GM18499 (cell line): ENCODE data around the gene LRCH1.

Experiments used
- ATAC-seq: cut with Tn5 transposase; IDR thresholded peaks from one replicate; pipeline ENCODE4 v1.9.1; 2021; ENCODE audit warnings: moderate number of reproducible peaks; ENCODE audit not compliant: insufficient read depth, unreplicated experiment

The LRCH1 gene

DNA sequence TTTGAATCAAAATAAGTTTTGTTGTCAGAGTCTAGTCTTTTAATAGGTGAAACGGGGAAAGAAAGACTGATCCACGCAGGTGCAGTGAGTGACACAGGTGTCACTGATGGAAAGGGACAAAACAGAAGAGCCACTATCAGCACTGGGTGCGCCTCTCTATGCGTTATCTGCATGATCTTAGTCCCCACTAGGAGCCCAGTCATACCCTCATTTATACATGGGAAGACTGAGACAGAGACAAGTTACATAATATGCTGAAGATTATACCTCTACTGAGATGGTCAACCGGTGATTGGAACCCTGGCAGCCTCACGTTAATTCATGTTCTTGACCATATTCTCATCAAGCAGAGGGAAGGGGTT lies 3.4 kb downstream of the LRCH1 start:
- ATAC-seq, result no peak

GRCh38 chr13:46559272-46559805 lies 6.4 kb downstream of the LRCH1 start:
- no peak for ATAC-seq

GRCh38 chr13:46560778-46561177 lies 7.8 kb downstream of the LRCH1 start:
- no peak for ATAC-seq

GRCh38 chr13:46561286-46561685 lies 8.3 kb downstream of the LRCH1 start:
- ATAC-seq, result no peak

- no peak for ATAC-seq
Observed at GRCh38 chr13:46561691-46562090, 8.7 kb downstream of the LRCH1 start.

DNA sequence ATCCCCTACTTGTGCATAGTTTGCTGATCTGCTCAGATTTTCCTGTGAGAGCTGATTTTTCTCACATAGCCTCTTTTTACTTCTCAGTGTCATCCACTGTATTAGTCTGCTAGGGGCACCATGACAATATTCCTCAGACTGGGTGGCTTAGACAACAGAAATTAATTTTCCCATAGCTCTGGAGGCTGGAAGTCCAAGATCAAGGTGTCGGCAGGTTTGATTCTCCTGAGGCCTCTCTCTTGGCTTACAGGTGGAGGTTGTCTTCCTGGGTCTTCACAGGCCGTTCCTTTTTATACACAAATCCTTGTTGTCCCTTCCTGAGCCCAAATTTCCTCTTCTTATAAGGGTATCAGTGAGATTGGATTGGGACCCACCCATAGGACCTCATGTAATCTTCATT lies 9.2 kb downstream of the LRCH1 start:
- ATAC-seq, result no peak

DNA sequence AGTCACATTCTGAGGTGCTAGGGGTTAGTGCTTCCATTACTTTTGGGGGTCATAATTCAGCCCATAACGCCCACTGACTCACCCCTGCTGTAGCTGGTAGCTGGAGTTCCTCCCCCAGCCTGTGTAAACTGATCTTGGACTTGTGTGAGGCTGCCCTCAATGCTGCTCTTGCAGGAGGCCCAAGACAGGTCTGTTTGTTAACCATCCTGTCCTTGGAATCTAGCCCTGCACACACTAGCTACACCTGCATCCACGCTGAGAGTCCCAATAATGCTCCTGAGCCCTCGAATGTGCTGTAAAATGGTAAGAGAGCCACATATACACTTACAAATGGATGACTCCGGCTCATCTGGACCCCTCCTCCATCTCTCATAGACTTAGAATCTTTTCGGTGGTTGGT lies 9.6 kb downstream of the LRCH1 start:
- no peak for ATAC-seq

GRCh38 chr13:46565808-46566750 lies 13.1 kb downstream of the LRCH1 start:
- ATAC-seq, result peak; percentile 51

- ATAC-seq, result no peak
Observed at GRCh38 chr13:46567671-46568070, 14.7 kb downstream of the LRCH1 start.

DNA sequence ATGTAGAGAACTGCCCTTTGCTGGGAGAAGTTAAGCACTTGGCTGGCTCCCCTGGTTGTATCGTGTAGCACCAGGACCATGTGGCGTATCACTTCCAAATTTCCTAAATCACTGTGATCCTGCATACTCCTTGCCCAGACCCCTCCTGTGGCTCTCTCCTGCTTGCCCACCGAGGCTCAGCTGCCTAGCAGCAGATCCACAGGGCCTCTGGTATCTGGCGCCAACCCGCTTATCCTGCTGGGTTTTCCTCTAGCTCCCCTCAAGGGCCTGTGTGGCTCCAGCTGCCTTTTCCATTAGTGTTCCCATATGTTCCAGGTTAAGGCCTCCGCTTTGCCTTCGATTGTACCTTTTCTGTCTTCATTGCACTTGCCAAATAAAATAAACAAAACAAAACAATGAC lies 16.5 kb downstream of the LRCH1 start:
- ATAC-seq, result no peak

DNA sequence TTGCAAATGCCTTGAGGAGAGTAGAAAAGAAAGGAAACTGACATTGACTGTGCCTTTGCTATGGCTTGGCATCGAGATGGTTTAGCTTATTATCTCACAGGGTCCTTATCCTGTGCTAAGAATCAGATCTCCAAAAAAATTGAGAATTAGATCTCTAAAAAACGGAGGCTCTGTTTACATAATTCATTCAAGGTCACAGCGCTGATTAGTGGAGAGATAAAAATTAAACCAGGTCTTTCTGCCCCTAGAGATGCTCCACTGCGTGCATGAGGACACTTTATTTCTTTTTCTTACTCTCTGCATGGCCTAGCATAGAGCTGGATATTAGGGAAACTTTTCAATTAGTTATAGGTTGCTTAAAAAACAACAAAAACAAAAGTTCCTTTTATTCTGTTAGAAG lies 17.3 kb downstream of the LRCH1 start:
- no peak for ATAC-seq

DNA sequence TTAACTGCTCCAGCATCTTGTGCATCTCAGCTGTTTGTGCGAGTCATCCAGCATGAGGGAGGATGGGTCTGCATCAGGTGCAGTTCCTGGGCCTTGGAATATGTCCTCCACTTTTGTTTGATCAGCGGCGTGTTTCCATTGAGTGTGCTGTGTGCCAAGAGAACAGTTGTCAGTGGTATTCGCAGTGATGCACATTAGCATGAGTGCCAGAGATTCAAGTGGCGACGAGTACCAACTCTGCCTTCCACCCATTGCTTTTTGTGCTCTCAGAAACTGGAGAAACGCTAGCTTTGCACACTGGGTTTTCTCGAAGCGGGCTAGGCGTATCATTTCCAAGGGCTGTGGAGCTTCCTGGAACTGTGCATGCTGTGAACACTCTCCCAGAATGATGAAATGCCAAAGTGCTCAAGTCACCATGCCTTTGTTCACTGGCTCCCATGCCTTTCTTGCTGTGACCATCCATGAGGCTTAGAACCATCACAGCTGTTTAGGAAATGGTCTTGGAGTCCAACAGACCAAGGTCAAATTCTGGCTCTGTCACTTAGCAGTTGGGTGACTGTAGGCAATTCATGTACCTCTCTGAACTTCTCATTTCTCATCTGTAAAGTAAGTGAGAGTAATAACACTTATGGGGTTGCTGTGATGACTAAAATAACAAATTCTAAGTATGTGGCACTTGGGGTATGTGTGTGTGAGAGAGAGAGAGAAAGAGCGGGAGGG lies 18.4 kb downstream of the LRCH1 start:
- ATAC-seq, result peak; percentile 57

- ATAC-seq, result no peak
Observed at GRCh38 chr13:46571909-46572595, 19.1 kb downstream of the LRCH1 start.

GRCh38 chr13:46572752-46573431 lies 19.9 kb downstream of the LRCH1 start:
- ATAC-seq, result no peak

GRCh38 chr13:46575301-46575771 lies 22.4 kb downstream of the LRCH1 start:
- no peak for ATAC-seq

DNA sequence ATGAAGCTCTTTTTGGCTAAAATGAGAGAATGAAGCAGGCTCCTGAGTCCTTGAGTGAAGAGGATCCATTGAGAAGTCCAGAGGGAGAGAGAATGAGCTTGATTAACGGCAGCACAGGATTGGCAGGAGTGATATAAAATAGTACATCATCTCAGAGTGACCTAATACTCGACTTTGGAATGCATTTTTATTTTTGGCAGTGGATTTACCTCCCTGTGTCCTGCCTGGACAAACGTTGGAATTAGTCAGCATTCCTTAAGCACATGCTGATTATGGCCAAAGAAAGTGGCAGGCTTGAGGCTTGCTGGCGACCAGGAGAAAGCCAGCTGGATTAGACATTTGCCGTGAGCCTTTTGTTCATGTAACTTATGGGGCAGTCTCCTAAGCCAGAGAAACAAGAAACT lies 22.9 kb downstream of the LRCH1 start:
- no peak for ATAC-seq

GRCh38 chr13:46576762-46577161 lies 23.8 kb downstream of the LRCH1 start:
- no peak for ATAC-seq

- ATAC-seq, result no peak
Observed at GRCh38 chr13:46577696-46578589, 25.0 kb downstream of the LRCH1 start.

DNA sequence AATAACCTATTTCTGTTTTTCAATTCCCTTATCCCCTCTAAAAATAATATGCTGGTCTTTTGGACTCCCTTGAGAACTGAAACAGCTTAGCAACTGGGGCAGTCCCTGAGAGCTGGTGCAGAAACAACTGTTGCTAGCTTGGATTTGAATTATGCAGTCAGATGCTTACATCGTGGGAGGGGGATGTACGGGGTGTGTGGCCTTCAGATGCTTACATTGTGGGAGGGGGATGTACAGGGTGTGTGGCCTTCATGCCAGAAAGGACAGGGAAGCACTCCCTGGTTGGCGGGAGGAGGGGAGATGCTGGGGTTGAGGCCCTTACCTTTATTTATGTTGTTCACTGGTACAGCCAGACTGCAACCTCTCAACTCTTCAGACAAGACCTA lies 25.6 kb downstream of the LRCH1 start:
- no peak for ATAC-seq
